NCI-H446 treated with DMSO at 0.1 percent for 48 hours (cell line): ENCODE measurements around the gene TLE6.
"Not testable (repeated sequence)": the region's sequence is repeated elsewhere in the genome, so short reads cannot be mapped to it uniquely, and the experiment has no call there.

Experiments
- DNase-seq: peaks from one replicate; lab custom pipeline; 2025; lab: John Stamatoyannopoulos, UW

The TLE6 gene

GRCh38 chr19:2974342-2975041 is 2.9 kb upstream of the TLE6 start:
- no peak for DNase-seq

- DNase-seq: no peak
Measured at GRCh38 chr19:2976609-2977000, 759 bp upstream of the TLE6 start.

- DNase-seq: no peak
Measured at GRCh38 chr19:2977746-2978138, 378 bp downstream of the TLE6 start.

GRCh38 chr19:2978166-2978767 is 903 bp downstream of the TLE6 start:
- DNase-seq: no peak

- no peak for DNase-seq
Measured at GRCh38 chr19:2978772-2979171, 1.4 kb downstream of the TLE6 start.

GRCh38 chr19:2981898-2982297 is 4.5 kb downstream of the TLE6 start:
- no peak for DNase-seq

- no peak for DNase-seq
Measured at GRCh38 chr19:2982561-2982960, 5.2 kb downstream of the TLE6 start.

- peak; percentile 99 for DNase-seq
Measured at GRCh38 chr19:2982983-2983350, 5.6 kb downstream of the TLE6 start.

- DNase-seq: peak; percentile 77
Measured at GRCh38 chr19:2983351-2984214, 6.2 kb downstream of the TLE6 start.

GRCh38 chr19:2984215-2984528 is 6.8 kb downstream of the TLE6 start:
- DNase-seq: no peak

- no peak for DNase-seq
Measured at GRCh38 chr19:2986951-2987524, 9.7 kb downstream of the TLE6 start.

GRCh38 chr19:2987797-2988196 is 10.4 kb downstream of the TLE6 start:
- DNase-seq: no peak

- DNase-seq: no peak
Measured at GRCh38 chr19:2988568-2988967, 11.2 kb downstream of the TLE6 start.

GRCh38 chr19:2989236-2989946 is 12.0 kb downstream of the TLE6 start:
- no peak for DNase-seq

GRCh38 chr19:2992333-2992732 is 15.0 kb downstream of the TLE6 start:
- not testable (repeated sequence) for DNase-seq

GRCh38 chr19:2992958-2993357 is 15.6 kb downstream of the TLE6 start:
- no peak for DNase-seq

GRCh38 chr19:2993579-2993978 is 16.2 kb downstream of the TLE6 start:
- no peak for DNase-seq

GRCh38 chr19:2994588-2995131 is 17.3 kb downstream of the TLE6 start:
- no peak for DNase-seq

GRCh38 chr19:2997720-2998119 is 20.4 kb downstream of the TLE6 start:
- DNase-seq: no peak

- DNase-seq: no peak
Measured at GRCh38 chr19:2998642-2999041, 21.3 kb downstream of the TLE6 start.

- no peak for DNase-seq
Measured at GRCh38 chr19:3001235-3001800, 24.0 kb downstream of the TLE6 start.

- no peak for DNase-seq
Measured at GRCh38 chr19:3003046-3003445, 25.7 kb downstream of the TLE6 start.
